GM12878 (cell line): ENCODE measurements around the gene NLRP9. TPM values are rescaled to one million over a fixed set of nuclear protein-coding genes. Genes with fewer than 3 reads are reported as not detected.
A peak's percentile ranks its signal among the peaks of the same experiment; 100 is the strongest.

Source experiments
- ATAC-seq: fragments of 200-7000 bp; cut with Tn5 transposase; 3 replicates; pipeline ENCODE4 v1.9.1; 2020; ENCODE audit warnings: mild to moderate bottlenecking, moderate library complexity
- BruUV-seq: library from RNA; stranded (reverse); fragments of 400-500 nt; replicated peaks from 2 replicates; lab custom pipeline; 2021; lab: Mats Ljungman, UMichigan
- CTCF ChIA-PET: fragments of 300-600 bp; sonication (Branson Sonifier 250); formaldehyde crosslinking; extraction: SDS; loops from one replicate; lab custom pipeline; 2021; ENCODE audit warnings: inconsistent platforms; lab: Yijun Ruan, JAX
- POLR2A ChIA-PET: fragments of 350-600 bp; formaldehyde crosslinking; extraction: SDS; loops from one replicate; lab custom pipeline; 2021; ENCODE audit warnings: inconsistent platforms; lab: Charles Lee
- RAD21 ChIA-PET: fragments of 300-600 bp; sonication (Branson Sonifier 250); formaldehyde crosslinking; loops from one replicate; lab custom pipeline; 2023; ENCODE audit warnings: antibody characterized with exemption; ENCODE audit not compliant: unreplicated experiment; lab: Charles Lee
- SMC1A ChIA-PET: fragments of 300-600 bp; sonication (Branson Sonifier 250); formaldehyde crosslinking; loops from one replicate; lab custom pipeline; 2023; ENCODE audit not compliant: unreplicated experiment, uncharacterized antibody; lab: Charles Lee
- DNase-seq: peaks from one replicate; pipeline ENCODE4 v3.0.0-alpha.2; 2011; ENCODE audit warnings: low read depth, low spot score
- FAIRE-seq: peaks from 3 replicates; lab custom pipeline; 2011; peaks lifted over from hg19 to GRCh38; lab: Jason Lieb, UNC
- H2AFZ ChIP-seq: 2 replicates; pipeline ENCODE4 v1.6.0; 2011; ENCODE audit warnings: low read depth, low read length, control low read depth; ENCODE audit not compliant: control insufficient read depth
- H3K27ac ChIP-seq: 2 replicates; pipeline ENCODE4 v1.5.1; 2011; ENCODE audit warnings: control low read depth; ENCODE audit not compliant: control insufficient read depth, insufficient read depth
- H3K27me3 ChIP-seq, 2 experiments: replicated peaks in 1 of 2; 2 replicates each; pipeline versions ENCODE4 v1.6.0 to v1.6.1; 2011; ENCODE audit warnings: low read length in 1 of 2; ENCODE audit not compliant: control insufficient read depth in 2 of 2, insufficient read depth in 2 of 2
- H3K36me3 ChIP-seq, 2 experiments: 2 replicates each; pipeline ENCODE4 v1.5.1; 2011; ENCODE audit warnings: low read length in 1 of 2; ENCODE audit not compliant: control insufficient read depth in 2 of 2, insufficient read depth in 2 of 2
- H3K4me1 ChIP-seq: 2 replicates; pipeline ENCODE4 v1.6.1; 2011; ENCODE audit warnings: mild to moderate bottlenecking, low read length, moderate library complexity, mixed read lengths; ENCODE audit not compliant: control insufficient read depth, insufficient read depth
- H3K4me2 ChIP-seq: 2 replicates; pipeline ENCODE4 v1.6.0; 2011; ENCODE audit warnings: control low read depth; ENCODE audit not compliant: control insufficient read depth, insufficient read depth
- H3K4me3 ChIP-seq: fragments of 200-600 bp; sonication (generic); 2 replicates; pipeline ENCODE4 v1.5.1; 2016
- H3K79me2 ChIP-seq: 2 replicates; pipeline ENCODE4 v1.6.0; 2011; ENCODE audit warnings: low read length; ENCODE audit not compliant: control insufficient read depth, insufficient read depth
- H3K9ac ChIP-seq: 2 replicates; pipeline ENCODE4 v1.8.0; 2011; ENCODE audit warnings: low read length, control low read depth, mixed read lengths; ENCODE audit not compliant: control insufficient read depth, insufficient read depth
- H3K9me3 ChIP-seq: replicated peaks from 3 replicates; pipeline ENCODE4 v1.5.1; 2011; ENCODE audit warnings: mild to moderate bottlenecking, low read length; ENCODE audit not compliant: control insufficient read depth, insufficient read depth
- H4K20me1 ChIP-seq: 2 replicates; pipeline ENCODE4 v1.6.0; 2011; ENCODE audit not compliant: control insufficient read depth, insufficient read depth
- BRCA1 ChIP-seq: IDR thresholded peaks from 2 replicates; pipeline ENCODE4 v1.6.1; 2011; ENCODE audit warnings: low read depth, low read length, improper control_type of control experiment
- CHD4 ChIP-seq: fragments of 200-600 bp; sonication (generic); IDR thresholded peaks from 2 replicates; pipeline ENCODE4 v1.6.1; 2016; ENCODE audit warnings: mild to moderate bottlenecking
- CREB1 ChIP-seq: IDR thresholded peaks from 2 replicates; pipeline ENCODE4 v1.6.1; 2012; ENCODE audit warnings: low read depth, mild to moderate bottlenecking, inconsistent platforms
- CREM ChIP-seq: IDR thresholded peaks from 2 replicates; pipeline ENCODE4 v1.6.1; 2014; ENCODE audit warnings: antibody characterized with exemption, low read depth
- DPF2 ChIP-seq: fragments of 450-650 bp; IDR thresholded peaks from 2 replicates; pipeline ENCODE4 v1.6.1; 2017; ENCODE audit warnings: mild to moderate bottlenecking
- IRF3 ChIP-seq: fragments of 450-650 bp; IDR thresholded peaks from 2 replicates; pipeline ENCODE4 v1.6.1; 2014; ENCODE audit warnings: mild to moderate bottlenecking
- KLF5 ChIP-seq: fragments of 450-650 bp; IDR thresholded peaks from 2 replicates; pipeline ENCODE4 v1.6.1; 2014; ENCODE audit warnings: mild to moderate bottlenecking; ENCODE audit not compliant: partially characterized antibody
- LARP7 ChIP-seq: fragments of 450-650 bp; IDR thresholded peaks from 2 replicates; pipeline ENCODE4 v1.6.1; 2017; ENCODE audit warnings: mild to moderate bottlenecking
- MYB ChIP-seq: fragments of 150-350 bp; IDR thresholded peaks from 2 replicates; pipeline ENCODE4 v1.6.1; 2014; ENCODE audit warnings: mild to moderate bottlenecking, low read depth, low read length, borderline replicate concordance
- NFXL1 ChIP-seq: fragments of 450-650 bp; IDR thresholded peaks from 2 replicates; pipeline ENCODE4 v1.6.1; 2017; ENCODE audit warnings: antibody characterized with exemption, mild to moderate bottlenecking, borderline replicate concordance
- WGBS: methylation state at CpG from one replicate; pipeline ENCODE4 v1.1.6; 2016; ENCODE audit warnings: low lambda C conversion rate; ENCODE audit not compliant: insufficient replicate concordance, insufficient coverage; ENCODE audit errors: missing lambda C conversion rate; 5-methylcytosine and 5-hydroxymethylcytosine counted together
- in situ Hi-C: fragments of 300-500 bp; cut with MboI; formaldehyde crosslinking; loops from 9 replicates; pipeline ENCODE4 v1.14.3; 2018; ENCODE audit warnings: mixed read lengths
- intact Hi-C: fragments of 100-400 bp; cut with micrococcal nuclease; formaldehyde crosslinking; loops from one replicate; pipeline ENCODE4 v1.14.2; 2022; ENCODE audit not compliant: unreplicated experiment
- polyA plus RNA-seq, 11 experiments: library from polyadenylated mRNA; depleted of rRNA in 4 of 11; unstranded in 6 of 11; stranded (reverse) in 5 of 11; fragments of >200 nt; fragmentation: Nextera tagmentation in 4 of 11; fragmentation: Illumina TruSeq in 1 of 11; extraction: Ambion mirVana in 4 of 11; extraction: Trizol in 1 of 11; gene quantifications; 1 replicate in 1 of 11; 2 replicates in 10 of 11; pipeline versions ENCODE4 v1.2.1 to v1.2.3, GENCODE V29; 2011 to 2016; ENCODE audit warnings: inconsistent platforms in 2 of 11, missing spikeins in 2 of 11, low read depth in 1 of 11
- total RNA-seq, 4 experiments: library from RNA; depleted of rRNA in 3 of 4; stranded (reverse); fragments of >200 nt in 3 of 4; fragmentation: Illumina TruSeq in 1 of 4; extraction: Trizol in 1 of 4; gene quantifications; 2 replicates each; pipeline versions ENCODE4 v1.2.1 to v1.2.3, GENCODE V29; 2013 to 2021
- TF ChIP-seq, protein P1 (sequence below): fragments of 450-650 bp; IDR thresholded peaks from 2 replicates; pipeline ENCODE4 v1.6.1; 2017; ENCODE audit warnings: mild to moderate bottlenecking, moderate library complexity
- TF ChIP-seq, protein P2 (sequence below): fragments of 450-650 bp; IDR thresholded peaks from 2 replicates; pipeline ENCODE4 v1.6.1; 2017; ENCODE audit warnings: mild to moderate bottlenecking, low read depth, inconsistent platforms; ENCODE audit not compliant: poor library complexity, severe bottlenecking
- TF ChIP-seq, protein P3 (sequence below): fragments of 450-650 bp; conservative IDR thresholded peaks from 2 replicates; pipeline ENCODE4 v1.6.1; 2017; ENCODE audit warnings: mild to moderate bottlenecking, moderate library complexity

The NLRP9 gene
- total and polyA plus RNA-seq, 10 of the 15 experiments (the other 5 are each of a cell fraction or from before 2014, with no cell fraction given): not detected

GRCh38 chr19:55674841-55675660, 63.2 kb downstream of the NLRP9 start, which contains the start of gene EPN1:
EPN1 (plus strand) TSS chr19:55675226; CDS start chr19:55678628, 3,402 bp downstream.
- WGBS: under 1% methylated on average over 80 of the region's 101 CpGs
- peaks cover 23% of the 10 kb centered on the region for H3K4me1 ChIP-seq
- ChIA-PET CTCF (interaction anchor here (1.8 kb wide), 1 partner anchor 28 kb away, joined by 7 read pairs; the partner anchor contains the start of gene CCDC106), RAD21 (interaction anchor here (1.8 kb wide), 1 partner anchor 20 kb away, joined by 9 read pairs; the partner anchor contains the start of gene U2AF2), POLR2A (interaction anchor here (1.4 kb wide), 1 partner anchor 18 kb away, joined by 5 read pairs; no protein-coding TSS in a partner anchor), SMC1A (no interaction called here)
- ATAC-seq (peak; percentile 64), FAIRE-seq (peak; percentile 79), DNase-seq (peak; percentile 74)
- peak within 1 kb of the TSS; percentile 94 for H3K27ac ChIP-seq
- in situ Hi-C loops: loop anchor here (5.0 to 25.0 kb wide), 2 partner anchors 132 to 1538 kb away; partner anchors contain the start of gene CNOT3
- H4K20me1 ChIP-seq: peaks cover 10% of the 10 kb centered on the region
- H3K36me3 ChIP-seq: peaks cover 15 to 23% of the 10 kb centered on the region in 2 experiments
- intact Hi-C loops: loop anchor here (5.0 kb wide), 2 partner anchors 33 to 657 kb away; partner anchors contain the start of genes ZNF580 and ZNF581
- no peaks in the 10 kb centered on the region for H3K27me3 ChIP-seq
- H3K79me2 ChIP-seq: peaks cover 51% of the 10 kb centered on the region
- peak within 1 kb of the TSS; percentile 92 for H3K4me3 ChIP-seq
- peak within 1 kb of the TSS; percentile 100 for H3K4me2 ChIP-seq
- peak within 1 kb of the TSS; percentile 97 for H3K9ac ChIP-seq
- peak within 1 kb of the TSS; percentile 19; the same call in 1 of the 2 replicates for H2AFZ ChIP-seq
- BruUV-seq: no TSS peak
- no peaks in the 10 kb centered on the region for H3K9me3 ChIP-seq
- TF ChIP-seq, protein P1, sequence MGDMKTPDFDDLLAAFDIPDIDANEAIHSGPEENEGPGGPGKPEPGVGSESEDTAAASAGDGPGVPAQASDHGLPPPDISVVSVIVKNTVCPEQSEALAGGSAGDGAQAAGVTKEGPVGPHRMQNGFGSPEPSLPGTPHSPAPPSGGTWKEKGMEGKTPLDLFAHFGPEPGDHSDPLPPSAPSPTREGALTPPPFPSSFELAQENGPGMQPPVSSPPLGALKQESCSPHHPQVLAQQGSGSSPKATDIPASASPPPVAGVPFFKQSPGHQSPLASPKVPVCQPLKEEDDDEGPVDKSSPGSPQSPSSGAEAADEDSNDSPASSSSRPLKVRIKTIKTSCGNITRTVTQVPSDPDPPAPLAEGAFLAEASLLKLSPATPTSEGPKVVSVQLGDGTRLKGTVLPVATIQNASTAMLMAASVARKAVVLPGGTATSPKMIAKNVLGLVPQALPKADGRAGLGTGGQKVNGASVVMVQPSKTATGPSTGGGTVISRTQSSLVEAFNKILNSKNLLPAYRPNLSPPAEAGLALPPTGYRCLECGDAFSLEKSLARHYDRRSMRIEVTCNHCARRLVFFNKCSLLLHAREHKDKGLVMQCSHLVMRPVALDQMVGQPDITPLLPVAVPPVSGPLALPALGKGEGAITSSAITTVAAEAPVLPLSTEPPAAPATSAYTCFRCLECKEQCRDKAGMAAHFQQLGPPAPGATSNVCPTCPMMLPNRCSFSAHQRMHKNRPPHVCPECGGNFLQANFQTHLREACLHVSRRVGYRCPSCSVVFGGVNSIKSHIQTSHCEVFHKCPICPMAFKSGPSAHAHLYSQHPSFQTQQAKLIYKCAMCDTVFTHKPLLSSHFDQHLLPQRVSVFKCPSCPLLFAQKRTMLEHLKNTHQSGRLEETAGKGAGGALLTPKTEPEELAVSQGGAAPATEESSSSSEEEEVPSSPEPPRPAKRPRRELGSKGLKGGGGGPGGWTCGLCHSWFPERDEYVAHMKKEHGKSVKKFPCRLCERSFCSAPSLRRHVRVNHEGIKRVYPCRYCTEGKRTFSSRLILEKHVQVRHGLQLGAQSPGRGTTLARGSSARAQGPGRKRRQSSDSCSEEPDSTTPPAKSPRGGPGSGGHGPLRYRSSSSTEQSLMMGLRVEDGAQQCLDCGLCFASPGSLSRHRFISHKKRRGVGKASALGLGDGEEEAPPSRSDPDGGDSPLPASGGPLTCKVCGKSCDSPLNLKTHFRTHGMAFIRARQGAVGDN: peak; percentile 79
- TF ChIP-seq, protein P2, sequence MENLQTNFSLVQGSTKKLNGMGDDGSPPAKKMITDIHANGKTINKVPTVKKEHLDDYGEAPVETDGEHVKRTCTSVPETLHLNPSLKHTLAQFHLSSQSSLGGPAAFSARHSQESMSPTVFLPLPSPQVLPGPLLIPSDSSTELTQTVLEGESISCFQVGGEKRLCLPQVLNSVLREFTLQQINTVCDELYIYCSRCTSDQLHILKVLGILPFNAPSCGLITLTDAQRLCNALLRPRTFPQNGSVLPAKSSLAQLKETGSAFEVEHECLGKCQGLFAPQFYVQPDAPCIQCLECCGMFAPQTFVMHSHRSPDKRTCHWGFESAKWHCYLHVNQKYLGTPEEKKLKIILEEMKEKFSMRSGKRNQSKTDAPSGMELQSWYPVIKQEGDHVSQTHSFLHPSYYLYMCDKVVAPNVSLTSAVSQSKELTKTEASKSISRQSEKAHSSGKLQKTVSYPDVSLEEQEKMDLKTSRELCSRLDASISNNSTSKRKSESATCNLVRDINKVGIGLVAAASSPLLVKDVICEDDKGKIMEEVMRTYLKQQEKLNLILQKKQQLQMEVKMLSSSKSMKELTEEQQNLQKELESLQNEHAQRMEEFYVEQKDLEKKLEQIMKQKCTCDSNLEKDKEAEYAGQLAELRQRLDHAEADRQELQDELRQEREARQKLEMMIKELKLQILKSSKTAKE: no peak
- TF ChIP-seq DPF2 (peak; percentile 88), CHD4 (no peak), MYB (no peak), CREM (peak; percentile 97), CREB1 (peak; percentile 95), IRF3 (no peak; the same call in 1 of the 2 replicates), LARP7 (peak; percentile 97), KLF5 (peak; percentile 70), NFXL1 (0 out of 2 replicates have a peak, but pooled peaks have one; percentile 61), BRCA1 (0 out of 2 replicates have a peak, but pooled peaks have one; percentile 19)
- TF ChIP-seq, protein P3, sequence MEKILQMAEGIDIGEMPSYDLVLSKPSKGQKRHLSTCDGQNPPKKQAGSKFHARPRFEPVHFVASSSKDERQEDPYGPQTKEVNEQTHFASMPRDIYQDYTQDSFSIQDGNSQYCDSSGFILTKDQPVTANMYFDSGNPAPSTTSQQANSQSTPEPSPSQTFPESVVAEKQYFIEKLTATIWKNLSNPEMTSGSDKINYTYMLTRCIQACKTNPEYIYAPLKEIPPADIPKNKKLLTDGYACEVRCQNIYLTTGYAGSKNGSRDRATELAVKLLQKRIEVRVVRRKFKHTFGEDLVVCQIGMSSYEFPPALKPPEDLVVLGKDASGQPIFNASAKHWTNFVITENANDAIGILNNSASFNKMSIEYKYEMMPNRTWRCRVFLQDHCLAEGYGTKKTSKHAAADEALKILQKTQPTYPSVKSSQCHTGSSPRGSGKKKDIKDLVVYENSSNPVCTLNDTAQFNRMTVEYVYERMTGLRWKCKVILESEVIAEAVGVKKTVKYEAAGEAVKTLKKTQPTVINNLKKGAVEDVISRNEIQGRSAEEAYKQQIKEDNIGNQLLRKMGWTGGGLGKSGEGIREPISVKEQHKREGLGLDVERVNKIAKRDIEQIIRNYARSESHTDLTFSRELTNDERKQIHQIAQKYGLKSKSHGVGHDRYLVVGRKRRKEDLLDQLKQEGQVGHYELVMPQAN: peak; percentile 92
